Neural crest cell (in vitro differentiated cells): ENCODE measurements around the gene CPTP. TPM values are rescaled to one million over a fixed set of nuclear protein-coding genes. Genes with fewer than 3 reads are reported as not detected.

Experiments used
- DNase-seq: peaks from one replicate; pipeline ENCODE4 v3.0.0; 2021; ENCODE audit warnings: low read depth, mixed read lengths, low spot score
- H3K27ac Mint-ChIP-seq: one replicate; pipeline ENCODE4 v1.8.0; 2021; ENCODE audit warnings: mild to moderate bottlenecking, mixed read lengths; ENCODE audit not compliant: unreplicated experiment
- H3K27me3 Mint-ChIP-seq: 2 replicates; pipeline ENCODE4 v1.8.0; 2021; ENCODE audit warnings: low read depth, mild to moderate bottlenecking, mixed read lengths
- H3K36me3 Mint-ChIP-seq: 2 replicates; pipeline ENCODE4 v1.8.0; 2021; ENCODE audit warnings: low read depth, mild to moderate bottlenecking, mixed read lengths
- H3K4me1 Mint-ChIP-seq: 2 replicates; pipeline ENCODE4 v1.8.0; 2021; ENCODE audit warnings: mixed read lengths
- H3K4me3 Mint-ChIP-seq: one replicate; pipeline ENCODE4 v1.8.0; 2021; ENCODE audit warnings: mild to moderate bottlenecking, mixed read lengths
- H3K9me3 Mint-ChIP-seq: 2 replicates; pipeline ENCODE4 v1.8.0; 2021; ENCODE audit warnings: mixed read lengths
- CTCF ChIP-seq: fragments of 200-600 bp; sonication (generic); conservative IDR thresholded peaks from 2 replicates; pipeline ENCODE4 v1.5.0; 2021; ENCODE audit warnings: antibody characterized with exemption, mild to moderate bottlenecking
- total RNA-seq: library from RNA; stranded (reverse); gene quantifications from 2 replicates; pipeline ENCODE4 v1.2.1, GENCODE V29; 2021

Gene CPTP
- total RNA-seq, 1 donor from 2014 or later, result 18.9 TPM

GRCh38 chr1:1318777-1319645 lies 5.6 kb upstream of the CPTP start:
- H3K4me1 Mint-ChIP-seq, result peaks cover 21% of the 10 kb centered on the region
- H3K27ac Mint-ChIP-seq, result no peak overlapping the region
- DNase-seq, result no peak
- H3K36me3 Mint-ChIP-seq, result peaks cover 2% of the 10 kb centered on the region
- H3K27me3 Mint-ChIP-seq, result no peaks in the 10 kb centered on the region
- H3K9me3 Mint-ChIP-seq, result no peaks in the 10 kb centered on the region
- H3K4me3 Mint-ChIP-seq, result peak overlapping the region; percentile 70
- no peak for TF ChIP-seq CTCF

GRCh38 chr1:1319646-1319941 lies 5.0 kb upstream of the CPTP start:
- peak overlapping the region; percentile 70 for H3K4me3 Mint-ChIP-seq
- no peak for TF ChIP-seq CTCF
- no peak overlapping the region for H3K27ac Mint-ChIP-seq
- H3K27me3 Mint-ChIP-seq, result no peaks in the 10 kb centered on the region
- no peak for DNase-seq
- no peaks in the 10 kb centered on the region for H3K9me3 Mint-ChIP-seq
- H3K4me1 Mint-ChIP-seq, result peaks cover 21% of the 10 kb centered on the region
- H3K36me3 Mint-ChIP-seq, result peaks cover 2% of the 10 kb centered on the region

- TF ChIP-seq CTCF, result no peak
- Mint-ChIP-seq H3K27me3 (no peaks in the 10 kb centered on the region), H3K27ac (no peak overlapping the region), H3K4me1 (peaks cover 18% of the 10 kb centered on the region), H3K4me3 (peak overlapping the region; percentile 59), H3K36me3 (peaks cover under 1% of the 10 kb centered on the region), H3K9me3 (no peaks in the 10 kb centered on the region)
- no peak for DNase-seq
Measured at GRCh38 chr1:1320666-1321448, 3.7 kb upstream of the CPTP start.

- Mint-ChIP-seq H3K27me3 (no peaks in the 10 kb centered on the region), H3K9me3 (no peaks in the 10 kb centered on the region), H3K4me3 (peak overlapping the region; percentile 59), H3K36me3 (no peaks in the 10 kb centered on the region), H3K4me1 (peaks cover 14% of the 10 kb centered on the region), H3K27ac (no peak overlapping the region)
- no peak for DNase-seq
- no peak for TF ChIP-seq CTCF
Measured at GRCh38 chr1:1321477-1321876, 3.1 kb upstream of the CPTP start.

GRCh38 chr1:1322418-1322817 lies 2.2 kb upstream of the CPTP start:
- no peaks in the 10 kb centered on the region for H3K27me3 Mint-ChIP-seq
- peak overlapping the region; percentile 85 for H3K4me3 Mint-ChIP-seq
- TF ChIP-seq CTCF, result no peak
- H3K27ac Mint-ChIP-seq, result peak overlapping the region; percentile 35
- peaks cover 14% of the 10 kb centered on the region for H3K4me1 Mint-ChIP-seq
- no peaks in the 10 kb centered on the region for H3K9me3 Mint-ChIP-seq
- H3K36me3 Mint-ChIP-seq, result no peaks in the 10 kb centered on the region
- no peak for DNase-seq
